Activated naive CD4-positive, alpha-beta T cell treated with anti-CD3 and anti-CD28 coated beads, Interleukin-2, amount 50 U/mL, for 72 hours (primary cell): ENCODE data around the gene DXO. TPM values are rescaled to one million over a fixed set of nuclear protein-coding genes. Genes with fewer than 3 reads are reported as not detected.

Experiments used
- ATAC-seq, 2 donors: fragments of 150-1000 bp; cut with Tn5 transposase; 2 replicates each; pipeline ENCODE4 v1.10.0; 2021; ENCODE audit warnings: mild to moderate bottlenecking in 2 of 2, moderate library complexity in 2 of 2
- DNase-seq, 2 donors: peaks; one replicate each; pipeline ENCODE4 v3.0.0; 2021 to 2022; ENCODE audit warnings: low spot score in 2 of 2
- H3K27ac Mint-ChIP-seq, 2 donors: one replicate each; pipeline ENCODE4 v1.8.0; 2022; ENCODE audit warnings: mild to moderate bottlenecking in 2 of 2, mixed read lengths in 2 of 2
- H3K36me3 Mint-ChIP-seq, 2 donors: one replicate each; pipeline ENCODE4 v1.8.0; 2022; ENCODE audit warnings: mixed read lengths in 2 of 2
- H3K9me3 Mint-ChIP-seq, 2 donors: one replicate each; pipeline ENCODE4 v1.8.0; 2022; ENCODE audit warnings: mixed read lengths in 2 of 2
- total RNA-seq, 2 donors: library from RNA; stranded (reverse); gene quantifications; one replicate each; pipeline ENCODE4 v1.2.3, GENCODE V29; 2022

Gene DXO
- total RNA-seq, 2 donors from 2014 or later: 16.2 to 18.5 TPM

GRCh38 chr6:31920811-31921210, 51.1 kb downstream of the DXO start:
- Mint-ChIP-seq H3K36me3 (no peaks in the 10 kb centered on the region), H3K9me3 (no peaks in the 10 kb centered on the region), H3K27ac (no peak overlapping the region)
- DNase-seq: no peak
- no peak for ATAC-seq

Other genes starting within 250 kb of the DXO start
- not detected for gene MPIG6B, start 248.8 kb downstream of the DXO start, total RNA-seq
- gene DDAH2, start 242.8 kb downstream of the DXO start, total RNA-seq: 10 to 100 TPM in 1 of 2 donors, 1 to 10 TPM in 1; 6.7 to 42.6 TPM
- 100 to 1,000 TPM; 440 to 455 TPM for gene CLIC1, start 235.6 kb downstream of the DXO start, total RNA-seq
- 100 to 1,000 TPM; 116 to 158 TPM for gene MSH5, start 232.1 kb downstream of the DXO start, total RNA-seq
- gene SAPCD1, start 209.5 kb downstream of the DXO start, total RNA-seq: 10 to 100 TPM; 13.3 to 21.3 TPM
- gene VWA7, start 194.8 kb downstream of the DXO start, total RNA-seq: 1 to 10 TPM in 1 of 2 donors, under 1 TPM in 1; 0.68 to 2.6 TPM
- 100 to 1,000 TPM in 1 of 2 donors, 10 to 100 TPM in 1; 57.7 to 127 TPM for gene VARS1, start 176.4 kb downstream of the DXO start, total RNA-seq
- 100 to 1,000 TPM; 150 to 173 TPM for gene LSM2, start 165.2 kb downstream of the DXO start, total RNA-seq
- gene HSPA1L, start 156.9 kb downstream of the DXO start, total RNA-seq: 1 to 10 TPM; 2.3 to 2.8 TPM
- gene HSPA1A, start 156.6 kb downstream of the DXO start, total RNA-seq: 10 to 100 TPM; 55.1 to 79.8 TPM
- gene HSPA1B, start 144.4 kb downstream of the DXO start, total RNA-seq: 100 to 1,000 TPM in 1 of 2 donors, 10 to 100 TPM in 1; 53.8 to 171 TPM
- 10 to 100 TPM; 18.6 to 48.8 TPM for gene NEU1, start 109.3 kb downstream of the DXO start, total RNA-seq
- gene SLC44A4, start 93.1 kb downstream of the DXO start, total RNA-seq: under 1 TPM in 1 of 2 donors, not detected in 1; 0.29 TPM
- gene EHMT2, start 74.4 kb downstream of the DXO start, total RNA-seq: 10 to 100 TPM; 40.1 to 58.5 TPM
- 1 to 10 TPM; 1.3 to 2.4 TPM for gene ZBTB12, start 70.1 kb downstream of the DXO start, total RNA-seq
- 1 to 10 TPM in 1 of 2 donors, under 1 TPM in 1; 0.53 to 5.2 TPM for gene C2, start 44.4 kb downstream of the DXO start, total RNA-seq
- gene CFB, start 26.0 kb downstream of the DXO start, total RNA-seq: 1 to 10 TPM; 1.9 to 3.6 TPM
- 10 to 100 TPM; 69.7 to 70.9 TPM for gene NELFE, start 13.2 kb downstream of the DXO start, total RNA-seq
- 100 to 1,000 TPM in 1 of 2 donors, 10 to 100 TPM in 1; 91.8 to 115 TPM for gene SKIC2, start 13.0 kb downstream of the DXO start, total RNA-seq
- 1 to 10 TPM; 4.1 to 8.1 TPM for gene C4A, start 9.9 kb upstream of the DXO start, total RNA-seq
- gene C4B, start 42.7 kb upstream of the DXO start, total RNA-seq: 1 to 10 TPM; 3.9 to 5.2 TPM
- under 1 TPM; 0.32 to 0.49 TPM for gene CYP21A2, start 66.3 kb upstream of the DXO start, total RNA-seq
- gene TNXB, start 137.2 kb upstream of the DXO start, total RNA-seq: 10 to 100 TPM; 10.1 to 30.4 TPM
- gene ATF6B, start 156.1 kb upstream of the DXO start, total RNA-seq: 100 to 1,000 TPM in 1 of 2 donors, 10 to 100 TPM in 1; 87.5 to 101 TPM
- gene FKBPL, start 158.2 kb upstream of the DXO start, total RNA-seq: 10 to 100 TPM in 1 of 2 donors, 1 to 10 TPM in 1; 9.3 to 15.8 TPM
- under 1 TPM; 0.77 to 0.84 TPM for gene PRRT1, start 179.8 kb upstream of the DXO start, total RNA-seq
- gene PPT2, start 182.0 kb upstream of the DXO start, total RNA-seq: 10 to 100 TPM; 13.6 to 18.7 TPM
- 10 to 100 TPM; 13.4 to 14.5 TPM for gene EGFL8, start 192.5 kb upstream of the DXO start, total RNA-seq
- 10 to 100 TPM; 33.2 to 35.0 TPM for gene AGPAT1, start 203.9 kb upstream of the DXO start, total RNA-seq
- gene RNF5, start 206.3 kb upstream of the DXO start, total RNA-seq: 10 to 100 TPM; 62.6 to 86.2 TPM
- gene AGER, start 212.1 kb upstream of the DXO start, total RNA-seq: 10 to 100 TPM; 21.6 to 26.3 TPM
- gene PBX2, start 218.1 kb upstream of the DXO start, total RNA-seq: 10 to 100 TPM; 65.4 to 88.7 TPM
- gene GPSM3, start 220.5 kb upstream of the DXO start, total RNA-seq: 100 to 1,000 TPM in 1 of 2 donors, 10 to 100 TPM in 1; 84.9 to 151 TPM